HCT116 (cell line): Measurements from ENCODE around the gene LDLRAD4.

Source experiments
- CTCF ChIP-seq, 3 experiments: fragments of 200-600 bp in 1 of 3; sonication (generic) in 1 of 3; IDR thresholded peaks in 2 of 3; conservative IDR thresholded peaks in 1 of 3; 2 replicates each; pipeline ENCODE4 v1.5.1; 2012 to 2017; ENCODE audit warnings: low read depth in 2 of 3, low read length in 2 of 3, antibody characterized with exemption in 1 of 3, borderline replicate concordance in 1 of 3, control low read depth in 1 of 3, mild to moderate bottlenecking in 1 of 3, mixed read lengths in 1 of 3, mixed run types in 1 of 3, moderate library complexity in 1 of 3; ENCODE audit not compliant: insufficient read depth in 1 of 3
- EZH2 ChIP-seq: fragments of 200-600 bp; sonication (generic); IDR thresholded peaks from 2 replicates; pipeline ENCODE4 v1.6.1; 2017; ENCODE audit warnings: antibody characterized with exemption, mixed run types
- YY1 ChIP-seq: IDR thresholded peaks from 2 replicates; pipeline ENCODE4 v1.6.1; 2011; ENCODE audit warnings: low read length, low read depth, moderate library complexity, mild to moderate bottlenecking; ENCODE audit not compliant: insufficient replicate concordance; ENCODE audit errors: extremely low read depth
- ZFX ChIP-seq: fragments of 450-650 bp; IDR thresholded peaks from 2 replicates; pipeline ENCODE4 v1.6.1; 2017
- ZNF274 ChIP-seq: fragments of 200-500 bp; sonication (Bioruptor generic); IDR thresholded peaks from 2 replicates; pipeline ENCODE4 v1.6.1; 2014; ENCODE audit warnings: mild to moderate bottlenecking, low read depth, low read length, inconsistent platforms

GRCh38 chr18:13286456-13287125 is 68.0 kb downstream of the LDLRAD4 start:
- no peak for TF ChIP-seq CTCF (IDR thresholded peaks at IDR 0.05 in 2 of 3, conservative IDR thresholded peaks at IDR 0.05 in 1 of 3; ENCODE audit: borderline replicate concordance in 1 of 3, insufficient read depth in 1 of 3, low read depth in 2 of 3, low read length in 2 of 3)
- no peak for TF ChIP-seq ZFX
- TF ChIP-seq YY1 = no peak
- no peak for TF ChIP-seq ZNF274
- no peak for TF ChIP-seq EZH2
